Bronchial epithelial cell (primary cell): ENCODE data around the gene AFDN. TPM values are rescaled to one million over a fixed set of nuclear protein-coding genes. Genes with fewer than 3 reads are reported as not detected.
A peak's percentile ranks its signal among the peaks of the same experiment; 100 is the strongest.

Experiments
- DNase-seq: peaks from one replicate; pipeline ENCODE4 v3.0.0-alpha.2; 2010; ENCODE audit warnings: low read depth
- FAIRE-seq: peaks from 2 replicates; lab custom pipeline; 2011; peaks lifted over from hg19 to GRCh38; lab: Jason Lieb, UNC
- H3K27me3 ChIP-seq: 2 replicates; pipeline ENCODE4 v1.5.1; 2011; ENCODE audit warnings: low read length; ENCODE audit not compliant: control insufficient read depth, insufficient read depth
- H3K36me3 ChIP-seq: 2 replicates; pipeline ENCODE4 v1.5.1; 2011; ENCODE audit warnings: low read length; ENCODE audit not compliant: control insufficient read depth, insufficient read depth
- H3K4me3 ChIP-seq: 2 replicates; pipeline ENCODE4 v1.5.1; 2011; ENCODE audit warnings: mild to moderate bottlenecking, low read depth, low read length, control low read depth
- total RNA-seq: library from RNA; depleted of rRNA; stranded (reverse); fragments of >200 nt; gene quantifications from 2 replicates; pipeline ENCODE4 v1.2.1, GENCODE V29; 2014
- TF ChIP-seq, protein P1 (sequence below): IDR thresholded peaks from 2 replicates; pipeline ENCODE4 v1.5.1; 2011; ENCODE audit warnings: mild to moderate bottlenecking, moderate library complexity, low read length, control low read depth, inconsistent platforms; ENCODE audit not compliant: insufficient read depth, severe bottlenecking

Gene AFDN
- total RNA-seq, 1 donor from 2014 or later, result 146 TPM

DNA sequence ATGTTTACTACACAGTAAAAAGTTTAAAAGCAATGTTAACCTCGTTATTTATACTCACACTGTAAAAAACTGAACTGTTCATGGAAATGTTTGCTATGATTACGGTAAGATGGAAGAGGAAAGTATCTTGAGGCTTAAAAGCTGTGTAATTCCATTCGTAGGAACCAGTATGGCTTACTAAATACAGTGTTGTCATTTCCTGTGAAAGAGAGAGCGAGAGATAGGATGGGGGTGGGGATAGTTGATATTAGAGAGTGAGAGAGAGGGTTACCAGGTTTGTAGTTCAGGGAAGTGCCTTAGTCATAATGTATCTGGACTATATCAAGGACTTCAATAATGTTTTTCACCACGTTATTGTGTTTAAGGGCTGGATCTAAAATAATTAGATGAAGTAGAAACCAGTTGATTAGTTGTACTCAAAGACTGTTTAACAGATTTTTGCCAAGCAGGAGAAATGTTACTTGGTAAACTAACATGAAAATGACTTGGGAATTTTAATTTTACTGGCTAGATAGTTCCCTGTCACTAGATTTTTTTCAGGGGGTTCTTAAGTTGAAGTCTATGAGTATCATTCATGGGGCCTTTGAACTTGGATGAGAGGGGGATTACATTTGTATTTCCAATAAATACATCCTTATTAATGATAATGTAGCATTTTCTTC is 30.4 kb downstream of the AFDN start:
- DNase-seq (peak; percentile 93), FAIRE-seq (no peak)
- TF ChIP-seq, protein P1, sequence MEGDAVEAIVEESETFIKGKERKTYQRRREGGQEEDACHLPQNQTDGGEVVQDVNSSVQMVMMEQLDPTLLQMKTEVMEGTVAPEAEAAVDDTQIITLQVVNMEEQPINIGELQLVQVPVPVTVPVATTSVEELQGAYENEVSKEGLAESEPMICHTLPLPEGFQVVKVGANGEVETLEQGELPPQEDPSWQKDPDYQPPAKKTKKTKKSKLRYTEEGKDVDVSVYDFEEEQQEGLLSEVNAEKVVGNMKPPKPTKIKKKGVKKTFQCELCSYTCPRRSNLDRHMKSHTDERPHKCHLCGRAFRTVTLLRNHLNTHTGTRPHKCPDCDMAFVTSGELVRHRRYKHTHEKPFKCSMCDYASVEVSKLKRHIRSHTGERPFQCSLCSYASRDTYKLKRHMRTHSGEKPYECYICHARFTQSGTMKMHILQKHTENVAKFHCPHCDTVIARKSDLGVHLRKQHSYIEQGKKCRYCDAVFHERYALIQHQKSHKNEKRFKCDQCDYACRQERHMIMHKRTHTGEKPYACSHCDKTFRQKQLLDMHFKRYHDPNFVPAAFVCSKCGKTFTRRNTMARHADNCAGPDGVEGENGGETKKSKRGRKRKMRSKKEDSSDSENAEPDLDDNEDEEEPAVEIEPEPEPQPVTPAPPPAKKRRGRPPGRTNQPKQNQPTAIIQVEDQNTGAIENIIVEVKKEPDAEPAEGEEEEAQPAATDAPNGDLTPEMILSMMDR, result no peak

GRCh38 chr6:167858086-167858591 is 31.4 kb downstream of the AFDN start:
- Histone ChIP-seq H3K36me3 (no peaks in the 10 kb centered on the region), H3K27me3 (no peaks in the 10 kb centered on the region), H3K4me3 (no peak overlapping the region)
- FAIRE-seq (no peak), DNase-seq (no peak)
- TF ChIP-seq, protein P1, result no peak

More for the DNA sequence above, 30.4 kb downstream of the AFDN start:
- Histone ChIP-seq H3K4me3 (no peak overlapping the region), H3K36me3 (no peaks in the 10 kb centered on the region), H3K27me3 (no peaks in the 10 kb centered on the region)

GRCh38 chr6:167858842-167859664 is 32.3 kb downstream of the AFDN start:
- FAIRE-seq, result no peak
- no peaks in the 10 kb centered on the region for H3K27me3 ChIP-seq
- TF ChIP-seq, protein P1, result no peak
- no peaks in the 10 kb centered on the region for H3K36me3 ChIP-seq
- H3K4me3 ChIP-seq, result no peak overlapping the region
- DNase-seq, result no peak

GRCh38 chr6:167860550-167861226 is 34.0 kb downstream of the AFDN start:
- no peak for DNase-seq

GRCh38 chr6:167861424-167861823 is 34.7 kb downstream of the AFDN start:
- no peak for DNase-seq
- Histone ChIP-seq H3K4me3 (no peak overlapping the region), H3K27me3 (no peaks in the 10 kb centered on the region), H3K36me3 (peaks cover under 1% of the 10 kb centered on the region)
- TF ChIP-seq, protein P1, result no peak
- FAIRE-seq, result no peak

More at GRCh38 chr6:167860550-167861226, 34.0 kb downstream of the AFDN start:
- H3K4me3 ChIP-seq, result no peak overlapping the region
- no peak for FAIRE-seq
- H3K36me3 ChIP-seq, result no peaks in the 10 kb centered on the region
- TF ChIP-seq, protein P1, result no peak
- H3K27me3 ChIP-seq, result no peaks in the 10 kb centered on the region
